HEK293T (cell line): Measurements from ENCODE around the gene MUC12.

ENCODE experiments used
- BHLHE40 ChIP-seq: fragments of 450-650 bp; IDR thresholded peaks from 2 replicates; pipeline ENCODE4 v1.6.1; 2016; ENCODE audit warnings: mild to moderate bottlenecking, moderate library complexity, borderline replicate concordance
- CTBP1 ChIP-seq: fragments of 450-650 bp; IDR thresholded peaks from 2 replicates; pipeline ENCODE4 v1.6.1; 2016; ENCODE audit warnings: borderline replicate concordance
- FOXA1 ChIP-seq: fragments of 450-650 bp; IDR thresholded peaks from 2 replicates; pipeline ENCODE4 v1.6.1; 2016; ENCODE audit warnings: mild to moderate bottlenecking
- FOXK2 ChIP-seq: fragments of 450-650 bp; IDR thresholded peaks from 2 replicates; pipeline ENCODE4 v1.6.1; 2016; ENCODE audit warnings: mild to moderate bottlenecking
- FOXM1 ChIP-seq: fragments of 450-650 bp; IDR thresholded peaks from 2 replicates; pipeline ENCODE4 v1.6.1; 2017; ENCODE audit warnings: mild to moderate bottlenecking, borderline replicate concordance
- HDGF ChIP-seq: fragments of 450-650 bp; IDR thresholded peaks from 2 replicates; pipeline ENCODE4 v1.6.1; 2017; ENCODE audit warnings: antibody characterized with exemption, borderline replicate concordance
- L3MBTL2 ChIP-seq: fragments of 450-650 bp; conservative IDR thresholded peaks from 2 replicates; pipeline ENCODE4 v1.6.1; 2016; ENCODE audit warnings: mild to moderate bottlenecking
- NFRKB ChIP-seq: fragments of 450-650 bp; IDR thresholded peaks from 2 replicates; pipeline ENCODE4 v1.6.1; 2016; ENCODE audit warnings: mild to moderate bottlenecking, moderate library complexity
- SP1 ChIP-seq: fragments of 450-650 bp; IDR thresholded peaks from 2 replicates; pipeline ENCODE4 v1.6.1; 2017
- SUZ12 ChIP-seq: fragments of 450-650 bp; IDR thresholded peaks from 2 replicates; pipeline ENCODE4 v1.6.1; 2016; ENCODE audit warnings: mild to moderate bottlenecking
- TARDBP ChIP-seq: fragments of 450-650 bp; IDR thresholded peaks from 2 replicates; pipeline ENCODE4 v1.6.1; 2016

DNA sequence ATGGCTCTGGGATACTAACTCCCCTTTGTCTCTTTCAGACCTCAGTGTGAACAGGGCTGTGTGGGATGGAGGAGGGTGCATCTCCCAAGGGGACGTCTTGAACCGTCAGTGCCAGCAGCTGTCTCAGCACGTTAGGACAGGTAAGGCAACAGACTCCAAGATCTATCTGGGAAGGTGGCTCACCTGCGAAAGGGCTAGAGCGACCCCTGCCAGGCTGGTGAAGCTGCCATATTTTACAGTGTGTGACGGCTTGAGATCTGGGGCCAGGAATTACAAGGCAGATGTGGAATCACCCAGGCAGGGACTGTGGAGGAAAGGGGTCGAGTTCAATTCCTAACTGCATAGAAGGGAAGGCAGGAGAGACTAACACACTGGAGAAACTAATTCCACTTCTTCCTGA, 61.7 kb downstream of the MUC12 start:
- no peak for TF ChIP-seq FOXA1
- TF ChIP-seq FOXM1 = no peak
- no peak for TF ChIP-seq FOXK2
- TF ChIP-seq BHLHE40 = no peak
- no peak for TF ChIP-seq NFRKB
- no peak for TF ChIP-seq SP1
- no peak for TF ChIP-seq TARDBP
- TF ChIP-seq L3MBTL2 = no peak
- no peak for TF ChIP-seq HDGF
- TF ChIP-seq SUZ12 = no peak
- TF ChIP-seq CTBP1 = no peak
